GM23248 (cell line): ENCODE data around the gene SUB1. TPM values are rescaled to one million over a fixed set of nuclear protein-coding genes. Genes with fewer than 3 reads are reported as not detected.

ENCODE experiments used
- DNase-seq: peaks from one replicate; pipeline ENCODE4 v3.0.0-alpha.2; 2015
- H2AFZ ChIP-seq: fragments of 200-600 bp; sonication (generic); 2 replicates; pipeline ENCODE4 v1.6.1; 2016; ENCODE audit warnings: antibody characterized with exemption
- H3F3A ChIP-seq: fragments of 200-600 bp; sonication (generic); 2 replicates; pipeline ENCODE4 v1.6.1; 2016; ENCODE audit warnings: mild to moderate bottlenecking, antibody characterized with exemption, mixed run types; ENCODE audit not compliant: insufficient read depth
- H3K27ac ChIP-seq: fragments of 200-600 bp; sonication (generic); 2 replicates; pipeline ENCODE4 v1.5.1; 2016; ENCODE audit warnings: mild to moderate bottlenecking
- H3K27me3 ChIP-seq: fragments of 200-600 bp; sonication (generic); replicated peaks from 2 replicates; pipeline ENCODE4 v1.6.1; 2016; ENCODE audit warnings: mild to moderate bottlenecking; ENCODE audit not compliant: insufficient read depth
- H3K36me3 ChIP-seq: fragments of 200-600 bp; sonication (generic); 2 replicates; pipeline ENCODE4 v1.6.1; 2016; ENCODE audit warnings: low read depth, mild to moderate bottlenecking
- H3K4me1 ChIP-seq: fragments of 200-600 bp; sonication (generic); 2 replicates; pipeline ENCODE4 v1.6.1; 2016; ENCODE audit warnings: mild to moderate bottlenecking; ENCODE audit not compliant: insufficient read depth
- H3K4me2 ChIP-seq: fragments of 200-600 bp; sonication (generic); one replicate; pipeline ENCODE4 v1.6.1; 2016; ENCODE audit warnings: mild to moderate bottlenecking; ENCODE audit not compliant: unreplicated experiment
- H3K4me3 ChIP-seq: fragments of 200-600 bp; sonication (generic); 2 replicates; pipeline ENCODE4 v1.5.1; 2016; ENCODE audit warnings: mild to moderate bottlenecking
- H3K79me2 ChIP-seq: fragments of 200-600 bp; sonication (generic); 2 replicates; pipeline ENCODE4 v1.6.1; 2016; ENCODE audit warnings: mild to moderate bottlenecking; ENCODE audit not compliant: insufficient read depth
- H3K9ac ChIP-seq: fragments of 200-600 bp; sonication (generic); 2 replicates; pipeline ENCODE4 v1.6.1; 2016; ENCODE audit warnings: mild to moderate bottlenecking
- H3K9me2 ChIP-seq: fragments of 200-600 bp; sonication (generic); 2 replicates; pipeline ENCODE4 v1.6.1; 2016; ENCODE audit warnings: mixed run types, mild to moderate bottlenecking, moderate library complexity; ENCODE audit not compliant: insufficient read depth
- H3K9me3 ChIP-seq: fragments of 200-600 bp; sonication (generic); one replicate; pipeline ENCODE4 v1.6.1; 2017; ENCODE audit warnings: low read depth
- H4K20me1 ChIP-seq: fragments of 200-600 bp; sonication (generic); 2 replicates; pipeline ENCODE4 v1.6.0; 2016; ENCODE audit not compliant: insufficient read depth
- EZH2 ChIP-seq: fragments of 200-600 bp; sonication (generic); IDR thresholded peaks from 2 replicates; pipeline ENCODE4 v1.6.1; 2018; ENCODE audit warnings: antibody characterized with exemption, mild to moderate bottlenecking; ENCODE audit not compliant: insufficient read depth, poor library complexity, severe bottlenecking
- EZH2phosphoT487 ChIP-seq: fragments of 200-600 bp; sonication (generic); IDR thresholded peaks from 2 replicates; pipeline ENCODE4 v1.6.1; 2018; ENCODE audit warnings: antibody characterized with exemption, moderate library complexity, mild to moderate bottlenecking, low read depth; ENCODE audit not compliant: insufficient read depth
- WGBS, 2 experiments: methylation state at CpG; one replicate each; pipeline ENCODE4 v1.1.6; 2015 to 2017; ENCODE audit warnings: low lambda C conversion rate in 2 of 2, low coverage in 1 of 2; ENCODE audit errors: missing lambda C conversion rate in 2 of 2; 5-methylcytosine and 5-hydroxymethylcytosine counted together
- in situ Hi-C: fragments of 300-500 bp; cut with MboI; formaldehyde crosslinking; loops from 2 replicates; pipeline ENCODE4 v1.15.0; 2020
- polyA plus RNA-seq: library from polyadenylated mRNA; unstranded; fragments of >200 nt; fragmentation: Nextera tagmentation; extraction: Ambion mirVana; gene quantifications from 2 replicates; pipeline ENCODE4 v1.2.1, GENCODE V29; 2016
- total RNA-seq: library from RNA; depleted of rRNA; stranded (reverse); fragments of >200 nt; shearing (Covaris generic); gene quantifications from 2 replicates; pipeline ENCODE4 v1.2.3, GENCODE V29; 2014

The SUB1 gene
- total and polyA plus RNA-seq, 2 experiments from 2014 or later, result 350 to 489 TPM

DNA sequence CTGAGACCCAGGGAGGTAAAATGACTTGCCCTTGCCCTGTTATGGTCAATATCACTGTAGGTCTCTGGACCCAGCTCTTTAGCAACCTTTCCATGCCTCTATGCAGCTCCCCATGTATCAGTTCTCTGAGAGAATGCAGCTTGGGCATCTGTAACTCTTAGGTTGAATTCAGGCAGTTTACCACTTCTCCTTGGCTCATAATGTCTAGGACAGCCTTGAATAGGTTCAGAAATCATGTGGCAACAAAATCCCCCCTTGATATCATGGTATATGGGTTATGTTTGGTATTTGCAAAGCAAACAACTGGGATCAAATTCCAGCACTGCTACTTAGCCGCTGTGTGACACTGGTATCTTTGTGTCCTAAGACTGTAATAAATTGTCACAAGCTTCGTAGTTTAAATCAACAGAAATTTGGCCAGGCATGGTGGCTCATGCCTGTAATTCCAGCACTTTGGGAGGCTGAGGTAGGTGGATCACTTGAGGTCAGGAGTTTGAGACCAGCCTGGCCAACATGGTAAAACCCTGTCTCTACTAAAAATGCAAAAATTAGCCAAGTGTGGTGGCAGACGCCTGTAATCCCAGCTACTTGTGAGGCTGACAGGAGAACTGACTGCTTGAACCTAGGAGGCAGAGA lies 10.7 kb upstream of the SUB1 start:
- in situ Hi-C loops, result no loop called here
- DNase-seq, result no peak
- TF ChIP-seq EZH2 (no peak), EZH2phosphoT487 (no peak)
- H3K9me3 ChIP-seq, result no peaks in the 10 kb centered on the region
- H3K9ac ChIP-seq, result no peak overlapping the region
- H4K20me1 ChIP-seq, result no peaks in the 10 kb centered on the region
- no peaks in the 10 kb centered on the region for H3K36me3 ChIP-seq
- H3K27ac ChIP-seq, result no peak overlapping the region
- H3K4me2 ChIP-seq, result no peak overlapping the region
- H3K79me2 ChIP-seq, result no peaks in the 10 kb centered on the region
- H3K4me3 ChIP-seq, result no peak overlapping the region
- no peaks in the 10 kb centered on the region for H3K4me1 ChIP-seq
- no peaks in the 10 kb centered on the region for H3K27me3 ChIP-seq
- WGBS, 2 experiments, result 77 to 85% methylated on average over 3 of the region's 3 CpGs
- no peaks in the 10 kb centered on the region for H3F3A ChIP-seq
- no peak overlapping the region for H2AFZ ChIP-seq
- no peaks in the 10 kb centered on the region for H3K9me2 ChIP-seq

GRCh38 chr5:32578363-32578762 lies 7.0 kb upstream of the SUB1 start:
- H3F3A ChIP-seq, result peaks cover 10% of the 10 kb centered on the region
- H3K27ac ChIP-seq, result no peak overlapping the region
- peaks cover 11% of the 10 kb centered on the region for H3K4me1 ChIP-seq
- no peak overlapping the region for H3K9ac ChIP-seq
- H3K79me2 ChIP-seq, result no peaks in the 10 kb centered on the region
- H3K9me3 ChIP-seq, result no peaks in the 10 kb centered on the region
- WGBS, 2 experiments, result 95 to 97% methylated on average over 3 of the region's 3 CpGs
- no peak overlapping the region for H3K4me2 ChIP-seq
- TF ChIP-seq EZH2, result no peak
- no peak for TF ChIP-seq EZH2phosphoT487
- no peaks in the 10 kb centered on the region for H3K36me3 ChIP-seq
- no peak for DNase-seq
- in situ Hi-C loops, result no loop called here
- no peak overlapping the region for H2AFZ ChIP-seq
- no peaks in the 10 kb centered on the region for H3K27me3 ChIP-seq
- no peak overlapping the region for H3K4me3 ChIP-seq
- H4K20me1 ChIP-seq, result no peaks in the 10 kb centered on the region
- no peaks in the 10 kb centered on the region for H3K9me2 ChIP-seq

DNA sequence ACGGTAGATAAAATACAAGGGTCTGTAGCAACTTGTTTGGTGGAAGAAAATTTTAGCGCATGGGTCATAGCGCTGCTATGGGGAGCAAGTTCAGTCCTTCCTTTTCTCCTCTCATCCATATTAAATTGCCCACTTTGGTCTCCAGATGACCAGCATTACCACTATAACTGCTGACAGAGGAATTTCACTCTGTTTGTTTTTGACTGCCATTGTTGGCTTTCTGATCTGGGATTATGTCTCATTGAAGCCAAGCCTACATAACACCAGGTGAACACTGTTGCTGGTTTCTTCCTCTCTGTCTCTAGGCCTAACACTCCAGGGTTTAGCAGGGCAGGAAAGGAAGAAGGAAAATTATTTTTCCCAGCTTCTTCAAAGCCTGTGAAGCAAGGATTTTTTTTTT lies 6.6 kb upstream of the SUB1 start:
- WGBS, 2 experiments, result 98 to 99% methylated on average over 3 of the region's 3 CpGs

GRCh38 chr5:32581010-32581785 lies 4.2 kb upstream of the SUB1 start:
- Histone ChIP-seq H3K79me2 (peaks cover 3% of the 10 kb centered on the region), H3K9ac (no peak overlapping the region), H3K27me3 (no peaks in the 10 kb centered on the region), H3K27ac (no peak overlapping the region), H2AFZ (no peak overlapping the region), H3F3A (peaks cover 10% of the 10 kb centered on the region), H4K20me1 (peaks cover under 1% of the 10 kb centered on the region), H3K36me3 (no peaks in the 10 kb centered on the region), H3K9me3 (no peaks in the 10 kb centered on the region), H3K9me2 (no peaks in the 10 kb centered on the region), H3K4me3 (no peak overlapping the region), H3K4me1 (peaks cover 21% of the 10 kb centered on the region), H3K4me2 (no peak overlapping the region)
- 92 to 93% methylated on average over 12 of the region's 12 CpGs for WGBS, 2 experiments
- in situ Hi-C loops, result loop anchor here (10.0 kb wide), 1 partner anchor 86 kb away; no protein-coding TSS in a partner anchor
- TF ChIP-seq EZH2 (no peak), EZH2phosphoT487 (no peak)
- no peak for DNase-seq

More for the DNA sequence above, 6.6 kb upstream of the SUB1 start:
- Histone ChIP-seq H3K4me2 (no peak overlapping the region), H3K36me3 (no peaks in the 10 kb centered on the region), H4K20me1 (no peaks in the 10 kb centered on the region), H3F3A (peaks cover 10% of the 10 kb centered on the region), H3K4me3 (no peak overlapping the region), H3K27me3 (no peaks in the 10 kb centered on the region), H3K4me1 (peaks cover 14% of the 10 kb centered on the region), H2AFZ (no peak overlapping the region), H3K79me2 (no peaks in the 10 kb centered on the region), H3K27ac (no peak overlapping the region), H3K9ac (no peak overlapping the region), H3K9me3 (no peaks in the 10 kb centered on the region), H3K9me2 (no peaks in the 10 kb centered on the region)
- DNase-seq, result no peak
- in situ Hi-C loops, result no loop called here
- TF ChIP-seq EZH2phosphoT487 (no peak), EZH2 (no peak)
